SK-N-SH (cell line): ENCODE measurements around the gene CLASP1. TPM values are rescaled to one million over a fixed set of nuclear protein-coding genes. Genes with fewer than 3 reads are reported as not detected.

Source experiments
- CTCF ChIA-PET: fragments of 300-600, 350-600 bp; formaldehyde crosslinking; extraction: SDS; loops from one replicate; lab custom pipeline; 2021; lab: Yijun Ruan, JAX
- POLR2A ChIA-PET: fragments of 350-600 bp; sonication (Branson Sonifier 250); formaldehyde crosslinking; extraction: SDS; loops from one replicate; lab custom pipeline; 2020; ENCODE audit warnings: antibody characterized with exemption, inconsistent platforms; lab: Yijun Ruan, JAX
- DNase-seq: peaks from one replicate; pipeline ENCODE4 v3.0.0; 2012
- H2AFZ ChIP-seq: fragments of 200-600 bp; sonication (generic); 2 replicates; pipeline ENCODE4 v1.8.1; 2016; ENCODE audit warnings: antibody characterized with exemption, mild to moderate bottlenecking, low read depth
- H3F3A ChIP-seq: fragments of 200-600 bp; sonication (generic); replicated peaks from 2 replicates; pipeline ENCODE3; 2016; ENCODE audit warnings: antibody characterized with exemption, mild to moderate bottlenecking; ENCODE audit not compliant: insufficient read depth
- H3K27ac ChIP-seq, 2 experiments: fragments of 200-500 bp in 1 of 2; fragments of 200-600 bp in 1 of 2; sonication (Bioruptor generic) in 1 of 2; sonication (generic), shearing (Covaris generic) in 1 of 2; 2 replicates each; pipeline versions ENCODE4 v1.5.1 to v1.6.1; 2014 to 2016; ENCODE audit warnings: low read depth in 2 of 2, inconsistent platforms in 1 of 2, low read length in 1 of 2, mild to moderate bottlenecking in 1 of 2, mixed read lengths in 1 of 2
- H3K27me3 ChIP-seq: fragments of 200-600 bp; sonication (generic), shearing (Covaris generic); 2 replicates; pipeline ENCODE4 v1.6.1; 2016; ENCODE audit warnings: mixed run types; ENCODE audit not compliant: insufficient read depth
- H3K36me3 ChIP-seq, 2 experiments: fragments of 200-500 bp in 1 of 2; fragments of 200-600 bp in 1 of 2; sonication (Bioruptor generic) in 1 of 2; sonication (generic) in 1 of 2; replicated peaks in 1 of 2; 2 replicates each; pipeline versions ENCODE3 to v1.5.1; 2014 to 2016; ENCODE audit warnings: low read length in 1 of 2, mild to moderate bottlenecking in 1 of 2; ENCODE audit not compliant: insufficient read depth in 2 of 2, control insufficient read depth in 1 of 2
- H3K4me1 ChIP-seq, 2 experiments: fragments of 200-500 bp in 1 of 2; fragments of 200-600 bp in 1 of 2; sonication (Bioruptor generic) in 1 of 2; sonication (generic), shearing (Covaris generic) in 1 of 2; 2 replicates each; pipeline versions ENCODE4 v1.5.1 to v1.6.1; 2014 to 2016; ENCODE audit warnings: low read depth in 1 of 2, low read length in 1 of 2, mixed run types in 1 of 2; ENCODE audit not compliant: insufficient read depth in 2 of 2, control insufficient read depth in 1 of 2
- H3K4me2 ChIP-seq: fragments of 200-600 bp; sonication (generic), shearing (Covaris generic); 2 replicates; pipeline ENCODE4 v1.6.1; 2017; ENCODE audit warnings: mixed run types
- H3K4me3 ChIP-seq, 2 experiments: fragments of 200-500 bp in 1 of 2; fragments of 200-600 bp in 1 of 2; sonication (Bioruptor generic) in 1 of 2; sonication (generic), shearing (Covaris generic) in 1 of 2; 2 replicates each; pipeline versions ENCODE4 v1.5.1 to v1.8.1; 2014 to 2016; ENCODE audit warnings: low read depth in 2 of 2, inconsistent platforms in 1 of 2, low read length in 1 of 2, mild to moderate bottlenecking in 1 of 2, mixed read lengths in 1 of 2, moderate library complexity in 1 of 2
- H3K79me2 ChIP-seq: fragments of 200-600 bp; sonication (generic); 2 replicates; pipeline ENCODE4 v1.8.1; 2017; ENCODE audit warnings: mild to moderate bottlenecking; ENCODE audit not compliant: insufficient read depth
- H3K9ac ChIP-seq: fragments of 200-600 bp; sonication (generic); 2 replicates; pipeline ENCODE4 v1.6.1; 2017; ENCODE audit warnings: mixed run types
- H3K9me2 ChIP-seq: fragments of 200-600 bp; sonication (generic); 2 replicates; pipeline ENCODE4 v1.6.1; 2017; ENCODE audit warnings: mixed run types
- H3K9me3 ChIP-seq: fragments of 200-600 bp; sonication (generic); 2 replicates; pipeline ENCODE4 v1.6.1; 2017; ENCODE audit warnings: mixed run types, mild to moderate bottlenecking, moderate library complexity
- H4K20me1 ChIP-seq: fragments of 200-600 bp; sonication (generic); 2 replicates; pipeline ENCODE4 v1.6.1; 2017; ENCODE audit warnings: mild to moderate bottlenecking, mixed run types; ENCODE audit not compliant: insufficient read depth
- FOSL2 ChIP-seq: IDR thresholded peaks from 2 replicates; pipeline ENCODE4 v1.4.0; 2012; ENCODE audit warnings: low read depth, mild to moderate bottlenecking, moderate library complexity, borderline replicate concordance
- FOXM1 ChIP-seq: IDR thresholded peaks from 2 replicates; pipeline ENCODE4 v1.4.0; 2012; ENCODE audit warnings: low read depth, mild to moderate bottlenecking
- GABPA ChIP-seq: IDR thresholded peaks from 2 replicates; pipeline ENCODE4 v1.4.0; 2012; ENCODE audit warnings: low read depth, mild to moderate bottlenecking
- GATA2 ChIP-seq: sonication (generic); formaldehyde crosslinking; IDR thresholded peaks from 2 replicates; pipeline ENCODE4 v1.5.0; 2020; ENCODE audit warnings: mild to moderate bottlenecking, missing genetic modification reagents
- IRF3 ChIP-seq: fragments of 150-350 bp; IDR thresholded peaks from 2 replicates; pipeline ENCODE4 v1.6.1; 2016; ENCODE audit warnings: mild to moderate bottlenecking, low read depth, low read length
- MEF2A ChIP-seq: IDR thresholded peaks from 2 replicates; pipeline ENCODE4 v1.4.0; 2012; ENCODE audit warnings: low read depth, borderline replicate concordance
- MXI1 ChIP-seq: IDR thresholded peaks from 2 replicates; pipeline ENCODE4 v1.6.1; 2012; ENCODE audit warnings: mild to moderate bottlenecking, low read depth, low read length, improper control_type of control experiment
- NFIC ChIP-seq: IDR thresholded peaks from 2 replicates; pipeline ENCODE4 v1.4.0; 2012; ENCODE audit warnings: borderline replicate concordance
- NRF1 ChIP-seq: IDR thresholded peaks from 2 replicates; pipeline ENCODE4 v1.6.1; 2012; ENCODE audit warnings: low read depth, mild to moderate bottlenecking, low read length
- POLR2AphosphoS5 ChIP-seq: IDR thresholded peaks from 2 replicates; pipeline ENCODE4 v1.6.1; 2012; ENCODE audit warnings: low read depth, low read length
- RAD21 ChIP-seq: IDR thresholded peaks from 2 replicates; pipeline ENCODE4 v1.6.1; 2012; ENCODE audit warnings: mild to moderate bottlenecking, low read length
- RCOR1 ChIP-seq: fragments of 150-350 bp; IDR thresholded peaks from 2 replicates; pipeline ENCODE4 v1.6.1; 2017; ENCODE audit warnings: antibody characterized with exemption, low read length
- RFX5 ChIP-seq: IDR thresholded peaks from 2 replicates; pipeline ENCODE4 v1.6.1; 2012; ENCODE audit warnings: mild to moderate bottlenecking, improper control_type of control experiment, low read length
- TCF12 ChIP-seq: IDR thresholded peaks from 2 replicates; pipeline ENCODE4 v1.4.0; 2012
- TEAD4 ChIP-seq: IDR thresholded peaks from 2 replicates; pipeline ENCODE4 v1.4.0; 2012; ENCODE audit warnings: mild to moderate bottlenecking, borderline replicate concordance; ENCODE audit not compliant: insufficient read depth
- USF1 ChIP-seq: IDR thresholded peaks from 2 replicates; pipeline ENCODE4 v1.4.0; 2012; ENCODE audit warnings: low read depth, borderline replicate concordance
- USF2 ChIP-seq: fragments of 150-350 bp; IDR thresholded peaks from 2 replicates; pipeline ENCODE4 v1.6.1; 2017; ENCODE audit warnings: antibody characterized with exemption, low read length, low read depth, borderline replicate concordance
- WGBS: methylation state at CpG from one replicate; pipeline ENCODE4 v1.1.6; 2017; ENCODE audit warnings: low lambda C conversion rate; 5-methylcytosine and 5-hydroxymethylcytosine counted together
- polyA plus RNA-seq, 3 experiments: library from polyadenylated mRNA; depleted of rRNA; stranded (reverse); fragments of >200 nt; gene quantifications; 2 replicates each; pipeline ENCODE4 v1.2.3, GENCODE V29; 2012
- TF ChIP-seq, protein P1 (sequence below): IDR thresholded peaks from 2 replicates; pipeline ENCODE4 v1.4.0; 2012; ENCODE audit warnings: low read depth

The CLASP1 gene
- polyA plus RNA-seq, 1 of the 3 experiments (the other 2 are of a cell fraction): 4.9 TPM

GRCh38 chr2:121418494-121419058 lies 230.7 kb downstream of the CLASP1 start (continued):
- TF ChIP-seq TCF12: no peak

DNA sequence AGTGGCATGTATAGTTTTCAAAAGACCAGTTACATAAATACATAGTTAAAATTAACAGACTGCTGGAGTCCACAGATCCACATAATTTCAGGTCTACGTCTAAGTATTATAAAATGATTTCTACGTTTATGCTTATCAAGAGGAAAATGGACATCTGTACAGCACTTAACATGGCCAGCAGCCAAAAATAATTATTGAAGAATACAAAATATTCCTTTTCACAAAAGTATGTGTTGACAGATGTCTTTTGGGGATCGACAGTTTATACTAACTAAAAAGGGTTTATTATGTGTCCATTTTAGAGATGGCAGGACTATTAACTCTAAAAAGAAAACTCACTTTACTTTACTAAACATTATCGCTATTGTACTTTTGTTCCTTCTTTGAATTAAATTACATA lies 231.4 kb downstream of the CLASP1 start:
- no peak for TF ChIP-seq GABPA
- TF ChIP-seq MXI1: no peak
- TF ChIP-seq USF2: no peak
- TF ChIP-seq RAD21: no peak
- no peak for TF ChIP-seq USF1
- no peak for TF ChIP-seq NRF1
- TF ChIP-seq RFX5: no peak
- TF ChIP-seq MEF2A: no peak
- TF ChIP-seq, protein P1, sequence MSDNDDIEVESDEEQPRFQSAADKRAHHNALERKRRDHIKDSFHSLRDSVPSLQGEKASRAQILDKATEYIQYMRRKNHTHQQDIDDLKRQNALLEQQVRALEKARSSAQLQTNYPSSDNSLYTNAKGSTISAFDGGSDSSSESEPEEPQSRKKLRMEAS: no peak
- no peak for TF ChIP-seq GATA2
- Histone ChIP-seq H3K4me3 (no peak overlapping the region), H4K20me1 (no peaks in the 10 kb centered on the region), H3K79me2 (peaks cover 4% of the 10 kb centered on the region; the same call in 1 of the 2 replicates), H3K9ac (no peak overlapping the region), H3K4me1 (peaks cover 0 to 2% of the 10 kb centered on the region in 2 experiments; a peak in 1 of 4 replicates), H3K27ac (no peak overlapping the region), H3K4me2 (no peak overlapping the region), H3K9me2 (no peaks in the 10 kb centered on the region), H3K9me3 (no peaks in the 10 kb centered on the region), H3K36me3 (peaks cover 26 to 64% of the 10 kb centered on the region in 2 experiments), H3K27me3 (no peaks in the 10 kb centered on the region), H3F3A (no peaks in the 10 kb centered on the region), H2AFZ (no peak overlapping the region)
- 84% methylated on average over 4 of the region's 4 CpGs for WGBS
- DNase-seq: no peak
- CTCF ChIA-PET: no interaction called here
- POLR2A ChIA-PET: no interaction called here

DNA sequence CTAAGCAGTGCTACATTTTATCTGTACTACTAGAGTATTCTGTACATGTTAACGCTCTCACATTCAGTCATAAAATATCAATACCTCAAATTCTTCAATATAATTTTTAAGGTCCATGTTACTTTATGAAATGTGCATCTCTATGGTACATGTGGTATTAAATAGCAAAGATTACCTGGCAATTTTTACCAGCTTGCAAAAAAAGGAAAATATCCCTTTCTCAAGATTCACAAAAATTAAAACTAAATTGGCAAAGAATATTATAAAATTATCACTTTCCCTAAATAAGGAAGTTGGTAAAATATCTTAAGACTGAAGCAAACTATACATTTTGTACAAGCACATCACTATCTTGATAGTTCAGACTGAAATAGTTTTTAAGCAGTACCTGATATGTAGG lies 233.5 kb downstream of the CLASP1 start:
- no peak overlapping the region for H3K4me3 ChIP-seq
- H3K4me2 ChIP-seq: no peak overlapping the region
- no peak overlapping the region for H3K9ac ChIP-seq
- no peak overlapping the region for H3K27ac ChIP-seq
- TF ChIP-seq GATA2: no peak
- TF ChIP-seq FOSL2: no peak
- no peak for TF ChIP-seq TEAD4
- TF ChIP-seq NFIC: no peak
- TF ChIP-seq FOXM1: no peak
- no peak for TF ChIP-seq GABPA
- TF ChIP-seq, protein P1: no peak
- TF ChIP-seq USF1: no peak
- no peak for TF ChIP-seq TCF12
- no peak for TF ChIP-seq RCOR1
- TF ChIP-seq MXI1: no peak
- TF ChIP-seq IRF3: no peak
- TF ChIP-seq POLR2AphosphoS5: no peak
- no peaks in the 10 kb centered on the region for H3K27me3 ChIP-seq
- H4K20me1 ChIP-seq: no peaks in the 10 kb centered on the region
- peaks cover 17 to 66% of the 10 kb centered on the region in 2 experiments for H3K36me3 ChIP-seq
- peaks cover 4% of the 10 kb centered on the region; the same call in 1 of the 2 replicates for H3K79me2 ChIP-seq
- peaks cover 0 to 5% of the 10 kb centered on the region in 2 experiments; a peak in 2 of 4 replicates for H3K4me1 ChIP-seq
- no peaks in the 10 kb centered on the region for H3K9me2 ChIP-seq
- no peaks in the 10 kb centered on the region for H3F3A ChIP-seq
- no peak overlapping the region for H2AFZ ChIP-seq
- 97% methylated on average over 1 of the region's 1 CpG for WGBS
- DNase-seq: no peak
- no peaks in the 10 kb centered on the region for H3K9me3 ChIP-seq
- ChIA-PET CTCF (no interaction called here), POLR2A (no interaction called here)
